SH-SY5Y (cell line): ENCODE results near the gene ANKS3.

Experiments used
- GATA2 ChIP-seq: IDR thresholded peaks from 2 replicates; pipeline ENCODE4 v1.6.1; 2011; ENCODE audit warnings: mild to moderate bottlenecking, low read depth, low read length
- GATA3 ChIP-seq: IDR thresholded peaks from 2 replicates; pipeline ENCODE4 v1.6.1; 2011; ENCODE audit warnings: low read depth, mild to moderate bottlenecking, low read length, moderate library complexity

The ANKS3 gene

DNA sequence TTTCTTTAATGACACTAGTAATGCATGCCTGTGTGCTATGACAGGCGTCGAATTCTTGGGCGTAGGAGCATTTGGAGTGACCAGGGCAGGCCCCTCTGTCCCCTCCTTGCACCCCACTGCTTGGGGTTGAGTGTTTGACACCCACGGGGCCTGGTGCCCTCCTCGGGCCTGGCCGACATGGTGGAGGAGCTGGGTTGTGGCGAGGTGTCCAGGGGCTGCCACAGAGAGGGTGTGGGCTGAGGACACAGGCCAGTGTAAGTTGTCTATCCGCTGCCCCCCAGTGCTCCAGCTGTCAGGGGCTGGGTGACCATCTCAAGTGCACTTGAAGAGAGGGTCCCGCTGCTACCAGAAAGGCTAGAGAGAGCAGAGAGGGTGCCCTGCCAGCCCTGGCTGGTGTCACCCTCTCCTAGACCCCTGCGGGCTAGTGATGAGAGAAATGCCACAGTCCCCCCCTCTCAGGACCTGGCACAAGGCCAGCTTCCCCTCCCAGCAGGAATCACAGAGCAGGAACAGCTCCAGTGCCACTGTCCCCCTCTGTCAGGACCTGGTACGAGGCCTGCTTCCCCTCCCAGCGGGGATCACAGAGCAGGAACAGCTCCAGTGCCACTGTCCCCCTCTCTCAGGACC, 79.0 kb downstream of the ANKS3 start:
- TF ChIP-seq GATA3 (no peak), GATA2 (no peak)

DNA sequence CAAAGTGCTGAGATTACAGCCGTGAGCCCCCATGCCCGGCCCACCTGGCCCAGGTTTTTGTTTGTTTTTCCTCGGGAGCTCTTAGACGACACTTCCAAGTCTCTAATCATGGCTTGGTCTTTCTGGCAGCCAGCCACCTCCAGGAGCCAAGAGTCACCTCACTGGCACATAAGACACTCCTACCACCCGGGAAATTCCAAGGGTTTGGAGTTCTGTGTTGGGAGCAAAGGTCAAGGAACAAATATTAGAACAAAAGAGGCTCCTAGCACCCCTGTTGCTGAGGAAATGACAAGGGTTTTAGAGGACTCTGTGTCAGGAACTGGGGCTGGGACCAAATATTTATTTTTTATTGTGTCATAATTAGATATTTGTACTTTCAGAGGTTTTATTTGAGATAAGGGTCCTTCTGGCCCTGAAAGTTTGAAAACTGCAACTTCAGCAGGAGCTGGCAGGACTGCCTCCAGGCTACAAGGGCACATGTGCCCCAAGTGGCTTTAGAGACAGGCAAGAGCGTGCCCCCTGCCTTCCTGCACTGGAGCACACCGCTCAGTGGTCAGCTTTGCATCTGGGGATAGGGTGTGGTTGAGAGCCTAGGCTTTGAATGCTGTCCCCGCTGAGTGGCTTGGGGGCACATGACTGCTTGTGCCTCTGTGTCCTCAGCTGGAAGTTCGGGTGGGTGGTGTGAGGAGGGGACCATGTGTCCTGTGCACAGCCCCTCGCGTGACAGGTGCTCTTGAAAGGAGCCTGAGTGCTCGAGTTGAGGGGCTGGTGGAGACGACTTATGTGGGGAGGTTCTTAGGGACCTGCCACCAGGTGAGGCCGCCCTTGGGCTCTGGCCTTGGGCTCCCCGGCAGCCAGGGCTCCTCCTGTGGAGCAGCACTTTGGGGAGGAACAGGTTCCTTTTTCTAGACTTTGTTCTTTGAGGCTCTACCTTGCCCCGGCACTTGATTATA, 79.8 kb downstream of the ANKS3 start:
- no peak for TF ChIP-seq GATA2
- no peak for TF ChIP-seq GATA3

DNA sequence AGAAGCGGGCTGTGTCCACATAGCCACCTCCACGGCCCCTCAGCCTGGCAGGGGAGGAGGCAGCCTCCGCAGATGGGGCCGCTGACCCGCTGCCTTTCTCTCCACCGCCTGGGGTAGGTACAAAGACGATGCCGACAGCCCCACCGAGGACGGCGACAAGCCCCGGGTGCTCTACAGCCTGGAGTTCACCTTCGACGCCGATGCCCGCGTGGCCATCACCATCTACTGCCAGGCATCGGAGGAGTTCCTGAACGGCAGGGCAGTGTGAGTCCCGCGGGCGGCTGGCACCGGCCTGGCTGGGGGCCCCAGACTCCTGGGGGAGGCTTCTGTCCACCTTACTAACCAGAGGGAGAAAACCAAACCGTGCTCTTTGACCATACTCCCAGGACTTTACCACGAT, 81.5 kb downstream of the ANKS3 start:
- TF ChIP-seq GATA3 (no peak), GATA2 (no peak)

DNA sequence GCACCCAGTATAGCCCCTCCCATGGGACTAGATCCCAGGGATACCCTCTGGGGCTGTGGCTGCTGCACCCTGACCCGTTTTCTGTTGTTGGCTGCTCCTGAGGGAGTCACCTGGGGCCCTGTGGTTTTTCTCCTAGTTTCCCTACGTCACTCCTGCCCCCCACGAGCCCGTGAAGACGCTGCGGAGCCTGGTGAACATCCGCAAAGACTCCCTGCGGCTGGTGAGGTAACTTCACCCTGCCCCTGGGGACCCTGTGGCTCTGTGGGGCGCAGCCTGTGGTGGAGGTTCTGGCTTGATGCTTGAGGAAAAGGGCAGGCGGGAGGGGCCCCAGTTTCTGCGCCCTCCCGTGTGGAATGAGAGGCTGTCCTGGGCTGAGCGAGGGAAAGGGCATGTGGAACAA, 82.2 kb downstream of the ANKS3 start:
- no peak for TF ChIP-seq GATA3
- no peak for TF ChIP-seq GATA2

- TF ChIP-seq GATA3 (no peak), GATA2 (no peak)
Measured at GRCh38 chr16:4649744-4650442, 84.2 kb downstream of the ANKS3 start.

GRCh38 chr16:4648917-4649316, 85.2 kb downstream of the ANKS3 start:
- TF ChIP-seq GATA3: no peak
- no peak for TF ChIP-seq GATA2

- TF ChIP-seq GATA2: no peak
- no peak for TF ChIP-seq GATA3
Measured at GRCh38 chr16:4647644-4647980, 86.5 kb downstream of the ANKS3 start.

DNA sequence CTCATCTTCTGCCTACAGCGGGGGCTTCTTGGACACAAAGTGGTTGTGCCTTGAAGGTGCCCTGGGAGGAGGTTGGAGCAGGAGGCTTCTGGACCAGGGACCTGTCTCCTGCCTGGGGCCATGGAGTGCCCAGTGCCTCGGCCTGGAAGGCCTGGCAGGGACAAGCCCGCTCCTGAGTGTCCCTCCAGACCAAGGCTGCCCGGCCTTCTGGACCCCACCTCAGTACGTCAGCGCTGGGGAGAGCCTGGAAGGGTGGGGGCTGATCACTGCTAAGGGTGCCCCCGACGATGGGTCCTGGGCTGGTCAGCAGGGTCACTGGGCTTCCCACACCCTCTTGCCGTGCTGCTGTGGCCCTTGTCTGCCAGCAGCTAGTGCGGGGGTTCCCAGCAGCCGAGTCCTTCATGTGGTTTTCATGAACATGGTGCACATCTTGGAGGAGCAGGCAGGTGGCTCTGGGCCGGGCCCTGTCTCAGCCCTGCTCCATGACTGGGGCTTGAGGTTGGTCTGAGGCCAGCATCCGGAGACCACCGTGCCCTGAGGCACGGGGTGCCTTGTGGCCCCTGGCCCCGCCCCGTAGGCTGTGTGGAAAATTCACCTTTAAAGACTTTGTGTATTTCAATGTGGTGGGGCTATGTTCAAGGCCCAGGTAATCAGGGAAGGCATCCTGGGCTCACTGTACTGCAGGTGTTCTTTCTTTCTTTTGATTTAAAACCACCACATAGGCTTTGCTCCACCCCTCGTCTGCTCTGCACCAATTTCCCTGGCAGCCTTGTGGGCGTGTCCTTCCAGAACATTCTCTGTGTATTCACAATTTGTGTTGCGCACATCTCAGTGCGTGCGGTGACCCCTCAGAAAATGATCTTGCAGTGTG, 87.1 kb downstream of the ANKS3 start:
- TF ChIP-seq GATA3 (no peak), GATA2 (no peak)
